Peyer's patch (tissue), 4 donors: ENCODE results near the gene SMARCB1. TPM values are rescaled to one million over a fixed set of nuclear protein-coding genes. Genes with fewer than 3 reads are reported as not detected.

Experiments used
- DNase-seq, 3 donors: peaks; one replicate each; pipeline ENCODE4 v3.0.0-alpha.2; 2017 to 2019
- H3K27ac ChIP-seq, 4 donors: fragments of 200-600 bp; sonication (generic); one replicate each; pipeline ENCODE4 v1.5.1; 2016 to 2019
- H3K27me3 ChIP-seq, 2 donors: fragments of 200-600 bp; sonication (generic); one replicate each; pipeline ENCODE4 v1.5.1; 2019
- H3K36me3 ChIP-seq, 3 donors: fragments of 200-600 bp; sonication (generic); one replicate each; pipeline ENCODE4 v1.5.1; 2016 to 2019
- H3K4me1 ChIP-seq, 4 donors: fragments of 200-600 bp; sonication (generic); one replicate each; pipeline ENCODE4 v1.5.1; 2016 to 2019
- H3K4me3 ChIP-seq, 4 donors: fragments of 200-600 bp; sonication (generic); 1 replicate in 3 of 4; 2 replicates in 1 of 4; pipeline ENCODE4 v1.5.1; 2016 to 2019; ENCODE audit warnings: mild to moderate bottlenecking in 1 of 4
- H3K9me3 ChIP-seq, 4 donors: fragments of 200-600 bp; sonication (generic); one replicate each; pipeline ENCODE4 v1.5.1; 2016 to 2019; ENCODE audit warnings: mild to moderate bottlenecking in 1 of 4
- CTCF ChIP-seq, 6 experiments: fragments of 450-650 bp in 4 of 6; fragments of 200-600 bp in 2 of 6; sonication (generic) in 1 of 6; IDR thresholded peaks; one replicate each; pipeline ENCODE4 v1.5.1; 2017 to 2019; ENCODE audit warnings: antibody characterized with exemption in 6 of 6, mild to moderate bottlenecking in 3 of 6, moderate library complexity in 1 of 6
- POLR2A ChIP-seq, 2 donors: fragments of 450-650 bp; IDR thresholded peaks; one replicate each; pipeline ENCODE4 v1.5.1; 2017; ENCODE audit warnings: antibody characterized with exemption in 2 of 2, mild to moderate bottlenecking in 2 of 2, moderate library complexity in 2 of 2
- total RNA-seq, 4 donors: library from RNA; depleted of rRNA; stranded (reverse); fragments of >200 nt; gene quantifications; one replicate each; pipeline ENCODE4 v1.1.0, GENCODE V29; 2016

The SMARCB1 gene
- total RNA-seq, 4 donors from 2014 or later = 45.7 to 94.9 (median 77.0) TPM

DNA sequence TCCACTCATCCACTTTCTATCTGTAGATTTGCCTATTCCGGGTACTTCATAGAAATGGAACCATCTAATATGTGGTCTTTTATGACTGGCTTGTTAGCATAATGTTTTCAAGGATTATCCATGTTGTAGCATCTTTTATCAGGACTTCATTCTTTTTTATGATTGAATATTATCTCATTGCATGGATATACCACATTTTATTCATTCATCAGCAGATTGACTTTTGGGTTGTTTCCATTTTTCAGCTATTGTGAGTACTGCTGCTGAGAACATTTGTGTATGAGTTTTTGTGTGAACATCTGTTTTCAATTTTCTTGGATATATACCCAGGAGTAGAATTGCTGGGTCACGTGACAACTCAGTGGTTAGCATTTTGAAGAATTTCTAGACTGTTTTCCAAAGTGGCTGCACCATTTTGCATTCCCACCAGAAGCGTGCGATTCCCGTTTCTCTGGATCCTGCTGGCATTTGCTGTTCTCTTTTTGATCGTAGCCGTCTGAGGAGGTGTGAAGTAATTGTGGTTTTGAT lies 43.1 kb downstream of the SMARCB1 start:
- H3K4me3 ChIP-seq = no peak overlapping the region
- no peak overlapping the region for H3K27ac ChIP-seq
- H3K27me3 ChIP-seq = no peaks in the 10 kb centered on the region
- H3K4me1 ChIP-seq = peaks cover 0 to 6% (median 0%) of the 10 kb centered on the region in 4 donors
- DNase-seq = no peak
- peaks cover 0 to 72% (median 0%) of the 10 kb centered on the region in 3 donors for H3K36me3 ChIP-seq
- H3K9me3 ChIP-seq = no peaks in the 10 kb centered on the region
- TF ChIP-seq CTCF (IDR thresholded peaks at IDR 0.05) (no peak), POLR2A (IDR thresholded peaks at IDR 0.05) (no peak)

DNA sequence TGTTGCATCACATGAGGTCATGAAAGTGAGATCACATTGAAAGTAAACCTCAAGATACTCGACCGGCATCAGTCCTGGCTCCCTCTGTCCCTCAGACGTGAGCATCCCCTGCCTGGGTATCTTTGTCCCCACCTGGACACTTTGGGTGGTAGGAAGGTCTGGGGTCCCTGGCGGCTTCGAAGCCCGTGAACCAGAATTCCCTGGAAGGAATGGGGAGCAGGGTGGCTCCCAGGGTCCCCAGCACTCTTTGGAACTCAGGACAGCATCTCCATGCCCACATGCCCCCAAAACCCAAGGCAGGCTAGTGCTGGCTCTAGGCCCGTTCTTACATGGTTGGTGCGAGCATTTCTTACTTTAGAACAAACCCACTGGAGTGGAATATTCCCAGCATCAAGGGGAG lies 44.5 kb downstream of the SMARCB1 start:
- Histone ChIP-seq H3K36me3 (peaks cover 0 to 61% (median 0%) of the 10 kb centered on the region in 3 donors), H3K27ac (no peak overlapping the region), H3K27me3 (no peaks in the 10 kb centered on the region), H3K4me1 (peaks cover 0 to 6% (median 0%) of the 10 kb centered on the region in 4 donors), H3K4me3 (no peak overlapping the region), H3K9me3 (no peaks in the 10 kb centered on the region)
- TF ChIP-seq POLR2A (IDR thresholded peaks at IDR 0.05) (no peak), CTCF (IDR thresholded peaks at IDR 0.05) (no peak)
- DNase-seq = peak in 1 of 3 donors; percentile 38

GRCh38 chr22:23831781-23832180 lies 45.0 kb downstream of the SMARCB1 start:
- DNase-seq = peak in 1 of 3 donors; percentile 37
- peaks cover 0 to 56% (median 0%) of the 10 kb centered on the region in 3 donors for H3K36me3 ChIP-seq

GRCh38 chr22:23832226-23833016 lies 45.7 kb downstream of the SMARCB1 start:
- TF ChIP-seq POLR2A (IDR thresholded peaks at IDR 0.05) = no peak
- Histone ChIP-seq H3K4me1 (peaks cover 0 to 9% (median 3%) of the 10 kb centered on the region in 4 donors), H3K27ac (no peak overlapping the region), H3K4me3 (no peak overlapping the region), H3K27me3 (no peaks in the 10 kb centered on the region), H3K36me3 (peaks cover 0 to 50% (median 0%) of the 10 kb centered on the region in 3 donors), H3K9me3 (no peaks in the 10 kb centered on the region)
- peak in 1 of 3 donors; percentile 37 for DNase-seq

More at GRCh38 chr22:23831781-23832180, 45.0 kb downstream of the SMARCB1 start:
- Histone ChIP-seq H3K4me1 (peaks cover 0 to 6% (median 2%) of the 10 kb centered on the region in 4 donors), H3K27ac (no peak overlapping the region), H3K27me3 (no peaks in the 10 kb centered on the region), H3K9me3 (no peaks in the 10 kb centered on the region), H3K4me3 (no peak overlapping the region)
- TF ChIP-seq CTCF (IDR thresholded peaks at IDR 0.05) (no peak), POLR2A (IDR thresholded peaks at IDR 0.05) (no peak)

DNA sequence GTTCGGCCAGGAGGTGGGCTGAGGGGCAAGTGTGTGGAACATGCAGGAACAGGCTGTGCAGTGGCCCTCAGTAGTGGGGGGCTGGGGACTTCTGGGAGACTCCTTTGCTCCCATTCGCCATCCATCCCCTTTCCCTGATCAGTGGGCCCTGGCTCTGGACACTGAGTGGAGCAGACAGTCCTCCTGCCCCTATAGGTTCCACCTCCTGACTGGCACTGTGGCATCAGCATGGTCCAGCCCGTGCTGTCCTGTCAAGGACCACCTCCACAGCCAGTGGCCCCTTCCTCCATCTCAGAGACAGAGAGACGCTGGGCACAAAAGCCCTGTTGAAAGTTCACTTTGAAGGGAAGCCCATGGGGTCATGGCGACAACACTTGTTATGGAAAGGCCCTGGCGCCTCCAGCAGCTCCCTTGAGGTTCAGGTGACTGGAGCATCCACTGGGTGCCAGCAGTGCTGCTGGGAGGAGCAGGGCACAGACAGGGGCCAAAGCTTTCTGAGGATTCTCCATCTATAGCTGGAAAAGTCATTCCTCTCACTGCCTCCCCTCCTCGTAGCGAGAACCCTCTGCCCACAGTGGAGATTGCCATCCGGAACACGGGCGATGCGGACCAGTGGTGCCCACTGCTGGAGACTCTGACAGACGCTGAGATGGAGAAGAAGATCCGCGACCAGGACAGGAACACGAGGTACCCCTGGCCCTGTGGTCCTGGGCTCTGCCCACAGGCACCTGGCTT lies 46.4 kb downstream of the SMARCB1 start:
- Histone ChIP-seq H3K27ac (no peak overlapping the region), H3K4me3 (no peak overlapping the region), H3K4me1 (peaks cover 0 to 16% (median 6%) of the 10 kb centered on the region in 4 donors), H3K9me3 (no peaks in the 10 kb centered on the region), H3K27me3 (no peaks in the 10 kb centered on the region), H3K36me3 (peaks cover 0 to 44% (median 0%) of the 10 kb centered on the region in 3 donors)
- peak in 2 of 3 donors; percentile 36 to 41 for DNase-seq
- TF ChIP-seq POLR2A (IDR thresholded peaks at IDR 0.05) (no peak), CTCF (IDR thresholded peaks at IDR 0.05) (no peak)
